Stimulated activated CD8-positive, alpha-beta memory T cell treated with anti-CD3 and anti-CD28 coated beads, Interleukin-4, amount 100 ng/mL, for 48 hours (primary cell): Measurements from ENCODE around the gene PEF1.
A peak's percentile ranks its signal among the peaks of the same experiment; 100 is the strongest.
"Not testable (repeated sequence)": the region's sequence is repeated elsewhere in the genome, so short reads cannot be mapped to it uniquely, and the experiment has no call there.

ENCODE experiments used
- DNase-seq: peaks from one replicate; pipeline ENCODE4 v3.0.0-alpha.2; 2020

Gene PEF1

DNA sequence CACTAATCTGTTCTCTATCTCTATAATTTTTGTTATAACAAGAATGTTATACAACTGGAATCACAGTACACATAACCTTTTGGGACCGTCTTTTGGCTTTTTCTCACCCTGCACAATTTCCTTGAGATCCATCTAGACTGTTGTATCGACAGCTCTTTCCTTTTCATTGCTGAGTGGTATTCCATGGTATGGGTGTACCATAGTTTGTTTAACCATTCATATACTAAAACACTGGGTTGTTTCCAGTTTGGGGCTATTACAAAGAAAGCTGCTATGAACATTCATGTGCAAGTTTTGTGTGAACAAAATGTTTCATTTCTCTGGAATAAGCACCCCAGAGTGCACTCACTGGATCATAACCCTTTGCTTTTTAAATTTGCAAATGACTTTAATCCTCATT, 42.6 kb downstream of the PEF1 start:
- no peak for DNase-seq

GRCh38 chr1:31600641-31601040, 44.0 kb downstream of the PEF1 start:
- DNase-seq = no peak

GRCh38 chr1:31598980-31599379, 45.7 kb downstream of the PEF1 start:
- no peak for DNase-seq

- no peak for DNase-seq
Measured at GRCh38 chr1:31596737-31597097, 48.0 kb downstream of the PEF1 start.

DNA sequence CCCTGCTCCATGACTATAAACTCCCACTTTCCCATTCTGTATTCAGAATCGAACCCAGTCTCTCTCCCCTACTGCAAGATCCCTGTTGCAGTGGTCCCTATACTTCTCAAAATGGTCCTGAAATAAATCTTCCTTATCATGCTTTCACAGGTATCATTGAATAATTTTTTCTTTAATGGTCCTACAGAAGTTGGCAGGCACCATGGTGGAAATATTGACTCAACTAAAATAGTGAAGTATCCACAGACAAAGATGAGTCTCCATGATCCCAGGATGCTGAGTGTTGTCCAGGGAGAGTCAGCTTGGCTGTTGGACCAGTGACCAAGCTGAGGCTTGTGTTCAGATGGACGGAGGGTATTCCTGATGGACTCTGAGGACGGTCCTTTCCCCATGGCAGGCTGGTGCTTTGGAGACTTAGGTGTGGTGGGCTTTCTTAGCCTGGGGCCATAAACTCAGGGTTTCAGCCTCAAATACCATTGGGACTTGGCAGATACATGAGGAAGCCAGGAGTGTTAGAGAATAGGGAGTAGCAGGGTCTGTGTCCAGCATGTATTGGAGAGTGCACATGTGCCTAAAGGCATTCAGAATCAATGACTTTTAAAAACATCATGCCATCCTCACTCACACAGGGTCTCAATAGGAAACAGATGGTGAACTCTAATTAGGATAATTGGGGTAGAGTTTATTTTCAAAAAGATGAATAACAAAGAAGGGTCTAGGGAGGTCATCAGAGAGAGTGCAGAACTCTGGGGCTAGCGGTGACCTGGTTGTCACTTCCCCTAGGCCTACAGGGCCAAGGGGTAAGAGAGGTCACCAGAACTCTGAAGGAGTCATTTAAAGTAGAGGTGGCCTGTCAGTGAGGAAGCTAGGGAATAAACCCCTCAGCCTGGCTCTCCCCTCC, 48.6 kb downstream of the PEF1 start:
- DNase-seq = peak; percentile 10

GRCh38 chr1:31593770-31594632, 50.7 kb downstream of the PEF1 start:
- DNase-seq = peak; percentile 85

DNA sequence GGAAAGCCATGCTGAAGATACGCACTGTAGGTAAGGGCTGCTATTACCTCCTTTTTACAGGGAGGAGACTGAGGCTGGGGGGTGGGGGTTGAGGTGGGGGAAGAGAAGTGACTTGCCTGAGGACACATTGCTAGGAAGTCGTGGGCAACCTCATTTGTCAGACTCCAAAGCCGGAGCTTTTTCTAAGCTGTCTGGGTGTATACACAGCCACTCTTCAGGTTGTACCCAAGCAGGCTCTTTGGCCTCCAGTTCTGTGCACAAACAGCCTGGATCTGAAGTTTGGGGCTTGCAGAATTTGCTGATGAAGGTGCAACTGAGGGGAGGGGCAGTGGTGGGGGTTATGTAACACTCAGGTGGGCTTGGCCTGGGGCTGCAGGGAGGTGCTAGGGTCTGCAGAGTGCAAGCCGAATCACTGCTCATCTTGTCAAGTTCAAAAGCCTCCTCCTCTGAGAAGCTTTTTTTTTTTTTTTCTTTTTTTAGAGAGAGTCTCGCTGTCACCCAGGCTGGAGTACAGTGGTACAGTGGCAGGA, 51.5 kb downstream of the PEF1 start:
- DNase-seq = peak; percentile 0

DNA sequence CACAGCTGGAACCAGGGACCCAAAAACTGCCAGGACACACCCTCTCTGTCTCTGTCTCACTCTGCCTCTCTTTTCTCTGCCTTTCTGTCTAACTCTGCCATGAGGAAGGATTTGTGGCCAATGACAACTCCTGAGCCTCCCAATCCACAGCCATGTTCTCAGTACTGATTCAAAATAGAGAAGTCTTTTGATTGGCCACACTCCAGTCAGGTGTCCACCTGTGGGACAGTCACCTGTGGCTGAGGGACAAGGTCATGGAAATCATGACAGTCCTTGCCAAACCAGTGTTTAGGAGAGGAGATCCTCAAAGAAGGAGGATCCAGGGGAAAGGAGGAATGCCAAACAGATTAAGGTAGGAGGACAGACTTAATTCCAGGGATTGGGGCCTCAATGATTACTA, 52.5 kb downstream of the PEF1 start:
- no peak for DNase-seq

DNA sequence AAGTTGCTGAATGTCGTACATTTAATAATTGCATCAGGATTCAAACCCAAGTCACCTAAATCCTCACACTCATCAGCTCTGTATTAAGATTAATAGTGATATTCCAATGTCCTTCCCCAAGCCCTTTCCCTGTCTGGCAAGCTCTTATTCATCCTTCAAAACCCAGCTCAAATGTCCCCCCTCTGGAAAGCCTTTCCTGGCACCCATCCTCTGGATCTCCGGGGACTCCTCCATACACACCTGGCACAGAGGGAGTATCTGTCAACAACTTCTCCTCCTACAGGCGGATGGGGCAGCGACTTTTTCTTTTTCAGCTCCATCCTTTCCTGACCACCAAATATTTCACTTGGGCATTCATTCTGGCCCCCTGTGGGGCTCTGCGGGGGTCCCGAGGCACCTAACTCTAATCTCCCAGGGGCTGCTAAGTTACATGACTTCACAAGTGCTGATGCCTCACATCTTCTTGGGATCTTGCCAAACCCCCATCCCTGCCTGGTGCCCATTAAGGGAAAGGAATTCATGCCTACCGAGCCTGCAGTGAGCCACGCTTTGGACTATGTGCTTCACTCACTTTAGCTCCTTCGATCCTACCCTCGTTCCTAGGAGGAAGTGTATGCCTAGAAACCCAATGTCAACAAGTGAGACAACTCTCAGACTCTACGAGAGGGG, 53.1 kb downstream of the PEF1 start:
- peak; percentile 20 for DNase-seq

DNA sequence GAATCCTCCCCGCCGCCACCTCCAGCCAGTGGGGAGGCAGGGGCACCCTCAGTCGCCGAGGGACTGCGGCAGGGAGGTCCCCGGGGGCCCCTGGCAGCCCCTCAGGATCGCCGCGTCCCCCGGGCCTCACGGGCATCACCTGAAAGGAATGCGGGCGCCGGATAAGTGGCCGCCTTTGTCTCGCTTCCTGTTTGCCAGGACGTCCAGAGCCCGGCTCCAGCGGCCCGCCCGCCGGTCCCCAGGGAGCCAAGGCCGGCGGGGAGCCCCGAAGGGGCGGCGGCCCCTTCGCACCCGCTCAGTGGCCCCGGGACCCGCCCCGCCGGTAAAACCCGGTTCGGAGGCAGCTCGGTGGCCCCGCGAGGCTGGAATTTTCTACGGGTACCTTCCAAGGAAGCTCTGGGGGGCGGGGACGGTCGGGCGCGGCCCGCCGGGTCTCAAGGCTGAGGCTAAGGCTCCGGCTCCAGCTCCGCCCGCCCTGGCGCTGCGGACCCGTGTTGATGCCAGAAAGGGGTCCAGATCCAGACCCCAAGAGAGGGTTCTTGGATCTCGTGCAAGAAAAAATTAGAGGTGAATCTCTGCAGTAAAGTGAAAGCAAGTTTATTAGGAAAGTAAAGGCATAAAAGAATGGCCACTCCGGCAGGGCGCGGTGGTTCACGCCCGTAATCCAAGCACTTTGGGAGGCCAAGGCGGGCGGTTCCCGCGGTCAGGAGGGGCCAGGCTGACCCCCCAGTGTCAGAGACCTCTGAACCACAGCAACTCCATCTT, 55.7 kb downstream of the PEF1 start:
- peak; percentile 11 for DNase-seq

GRCh38 chr1:31587720-31588423, 56.8 kb downstream of the PEF1 start:
- DNase-seq = peak; percentile 77

- DNase-seq = not testable (repeated sequence)
Measured at GRCh38 chr1:31587328-31587699, 57.4 kb downstream of the PEF1 start.

- DNase-seq = peak; percentile 10
Measured at GRCh38 chr1:31586376-31587327, 58.0 kb downstream of the PEF1 start.

DNA sequence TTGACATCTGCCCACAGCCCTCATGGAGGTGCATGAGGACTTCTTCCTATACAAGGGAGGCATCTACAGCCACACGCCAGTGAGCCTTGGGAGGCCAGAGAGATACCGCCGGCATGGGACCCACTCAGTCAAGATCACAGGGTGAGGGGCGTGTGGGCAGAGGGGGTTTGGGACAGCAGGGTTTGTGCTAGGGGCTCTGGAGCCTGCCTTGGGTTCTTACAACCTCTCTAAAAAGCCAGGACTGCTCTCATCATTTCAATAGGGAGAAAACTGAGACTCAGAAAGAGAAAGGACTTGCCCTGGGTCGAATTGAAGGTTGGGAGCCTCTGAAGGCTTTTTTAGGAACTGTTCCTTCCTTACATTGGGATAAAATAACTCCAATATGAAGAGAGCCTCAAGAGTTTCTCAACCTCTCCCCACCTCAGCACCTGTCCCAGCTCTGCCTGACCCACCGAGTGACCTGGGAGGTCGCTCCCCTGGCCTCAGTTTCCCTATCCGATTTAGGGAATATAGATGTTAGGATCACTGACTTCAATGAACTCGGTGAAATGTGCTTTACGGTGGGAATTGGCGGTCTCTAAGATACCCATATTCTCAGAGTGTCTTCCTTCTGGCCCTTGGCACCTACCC, 58.8 kb downstream of the PEF1 start:
- peak; percentile 16 for DNase-seq

DNA sequence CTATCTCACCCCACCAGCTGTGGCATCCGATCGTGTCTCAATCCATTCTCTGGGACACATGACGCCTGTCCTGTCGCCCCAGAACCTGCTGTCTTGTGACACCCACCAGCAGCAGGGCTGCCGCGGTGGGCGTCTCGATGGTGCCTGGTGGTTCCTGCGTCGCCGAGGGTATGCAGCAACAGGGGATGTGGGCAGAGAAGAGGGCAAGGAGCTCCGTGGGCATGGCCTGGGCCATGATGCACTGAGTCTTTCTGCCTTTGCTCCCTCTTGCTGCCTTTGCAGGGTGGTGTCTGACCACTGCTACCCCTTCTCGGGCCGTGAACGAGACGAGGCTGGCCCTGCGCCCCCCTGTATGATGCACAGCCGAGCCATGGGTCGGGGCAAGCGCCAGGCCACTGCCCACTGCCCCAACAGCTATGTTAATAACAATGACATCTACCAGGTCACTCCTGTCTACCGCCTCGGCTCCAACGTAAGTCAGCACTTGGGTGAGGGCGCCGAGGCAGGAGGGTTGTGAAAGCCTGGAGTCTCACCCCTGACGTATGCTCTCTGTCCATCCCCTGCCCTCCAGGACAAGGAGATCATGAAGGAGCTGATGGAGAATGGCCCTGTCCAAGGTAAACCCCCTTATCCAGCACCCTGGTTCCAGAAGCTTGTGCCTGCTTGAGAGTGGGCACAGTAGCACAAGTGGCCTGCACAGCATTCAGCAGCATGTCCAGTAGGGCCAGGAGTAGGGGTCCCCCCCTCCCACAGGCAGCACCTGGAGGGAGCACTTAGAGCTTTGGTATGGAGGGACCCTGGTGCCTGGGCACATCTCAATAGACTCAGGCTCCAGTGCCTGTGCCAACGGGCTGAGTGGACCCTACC, 59.6 kb downstream of the PEF1 start:
- peak; percentile 19 for DNase-seq

DNA sequence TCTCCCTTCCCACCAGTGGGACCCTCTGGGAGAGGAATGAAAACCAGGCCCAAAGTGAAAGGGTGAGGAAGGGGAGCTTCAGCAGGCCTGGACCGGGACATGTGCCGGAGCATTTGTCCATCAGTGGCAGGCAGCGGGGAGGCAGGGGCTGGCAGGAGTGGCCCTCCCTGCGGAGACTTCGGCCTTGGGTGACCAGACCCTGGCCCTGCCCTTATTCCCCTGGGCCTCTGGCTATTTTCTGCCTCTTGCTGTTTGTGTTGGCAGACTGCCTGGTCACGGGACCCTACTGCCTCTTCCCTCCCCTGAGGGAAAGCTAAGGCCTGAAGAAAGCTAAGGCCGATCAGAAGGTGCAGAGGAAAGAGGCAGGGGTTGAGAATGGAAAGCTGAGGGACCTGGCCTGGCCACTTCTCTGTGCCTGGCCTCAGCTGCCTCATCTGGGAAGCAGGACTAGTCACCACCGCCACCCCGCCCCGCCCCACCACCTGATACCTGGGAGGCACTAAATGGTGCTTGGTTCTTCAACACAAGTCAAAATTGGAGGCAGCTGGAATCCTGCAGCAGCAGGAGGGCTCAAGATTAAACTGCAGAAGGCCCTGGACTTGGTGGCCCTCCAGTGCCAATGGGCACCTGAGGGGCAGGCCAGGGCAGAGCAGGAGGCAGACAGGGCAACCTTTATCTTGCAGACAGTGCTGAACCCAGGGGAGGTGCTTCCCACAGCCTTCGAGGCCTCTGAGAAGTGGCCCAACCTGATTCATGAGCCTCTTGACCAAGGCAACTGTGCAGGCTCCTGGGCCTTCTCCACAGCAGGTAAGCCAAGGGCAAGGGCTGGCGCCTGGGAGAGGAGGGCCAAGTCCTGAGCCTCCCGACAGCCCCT, 60.4 kb downstream of the PEF1 start:
- DNase-seq = peak; percentile 11

DNA sequence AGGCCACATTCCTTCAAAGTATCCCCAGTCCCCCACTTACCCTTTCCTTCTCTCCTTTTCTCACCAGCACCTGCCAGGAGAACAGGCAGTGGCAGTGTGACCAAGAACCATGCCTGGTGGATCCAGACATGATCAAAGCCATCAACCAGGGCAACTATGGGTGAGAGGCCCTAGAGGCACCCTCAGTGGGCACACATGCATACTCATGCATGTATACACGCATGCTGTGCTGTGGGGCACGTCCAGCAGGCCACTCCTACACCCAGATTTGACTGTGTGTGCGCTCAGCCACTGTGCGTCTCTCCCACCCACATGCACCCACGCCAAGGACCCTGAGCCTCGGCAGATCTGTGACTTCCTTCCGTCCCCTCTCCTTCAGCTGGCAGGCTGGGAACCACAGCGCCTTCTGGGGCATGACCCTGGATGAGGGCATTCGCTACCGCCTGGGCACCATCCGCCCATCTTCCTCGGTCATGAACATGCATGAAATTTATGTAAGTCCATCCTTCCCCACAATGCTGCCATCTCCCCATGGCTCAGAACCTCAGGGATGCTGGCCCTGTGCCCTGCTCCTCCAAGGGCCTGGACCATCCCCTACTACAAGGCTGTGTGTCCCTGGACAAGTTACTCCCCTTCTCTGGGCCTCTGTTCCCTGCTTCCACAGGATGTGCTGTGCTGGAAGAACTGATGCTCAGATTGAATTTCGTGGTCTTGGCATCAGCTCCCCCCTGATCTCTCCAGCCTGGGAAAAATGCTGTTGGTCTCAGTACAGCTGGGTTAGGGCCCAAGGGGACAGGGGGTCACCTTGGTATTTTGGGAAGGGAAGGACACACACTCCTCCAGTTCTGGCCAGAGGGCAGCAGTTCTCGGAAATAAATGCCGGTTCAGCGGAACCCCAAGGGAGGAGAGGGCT, 61.3 kb downstream of the PEF1 start:
- peak; percentile 11 for DNase-seq
